HepG2 (cell line): ENCODE measurements around the gene RIPK1. TPM values are rescaled to one million over a fixed set of nuclear protein-coding genes. Genes with fewer than 3 reads are reported as not detected.
A peak's percentile ranks its signal among the peaks of the same experiment; 100 is the strongest.

Experiments
- ATAC-seq: fragments of 200-7000 bp; cut with Tn5 transposase; 3 replicates; pipeline ENCODE4 v1.9.1; 2020; ENCODE audit warnings: mild to moderate bottlenecking, moderate library complexity
- BruUV-seq: library from RNA; stranded (reverse); fragments of 400-500 nt; replicated peaks from 2 replicates; lab custom pipeline; 2021; lab: Mats Ljungman, UMichigan
- CTCF ChIA-PET: fragments of 300-600 bp; formaldehyde crosslinking; extraction: SDS; loops from one replicate; lab custom pipeline; 2021; ENCODE audit warnings: low total read pairs, inconsistent platforms, low intra/inter-chr PET ratio; lab: Yijun Ruan, JAX
- POLR2A ChIA-PET: fragments of 350-600 bp; sonication (Branson Sonifier 250); formaldehyde crosslinking; loops from one replicate; lab custom pipeline; 2020; ENCODE audit warnings: antibody characterized with exemption, inconsistent platforms; lab: Yijun Ruan, JAX
- DNase-seq: peaks from one replicate; pipeline ENCODE4 v3.0.0-alpha.2; 2015; ENCODE audit warnings: low spot score
- FAIRE-seq: peaks from 3 replicates; lab custom pipeline; 2011; peaks lifted over from hg19 to GRCh38; lab: Jason Lieb, UNC
- H2AFZ ChIP-seq: one replicate; pipeline ENCODE4 v1.6.1; 2011; ENCODE audit warnings: low read length, inconsistent platforms
- H3K27ac ChIP-seq: fragments of 300-600 bp; 3 replicates; pipeline ENCODE4 v1.8.0; 2011; ENCODE audit warnings: mixed run types, mild to moderate bottlenecking, mixed read lengths, low read length, inconsistent platforms; ENCODE audit not compliant: insufficient read depth; ENCODE audit errors: extremely low read length
- H3K27me3 ChIP-seq, 2 experiments: fragments of 200-600 bp in 1 of 2; 2 replicates in 1 of 2; 3 replicates in 1 of 2; pipeline versions ENCODE4 v1.6.0 to v1.8.0; 2011; ENCODE audit warnings: low read length in 2 of 2, mild to moderate bottlenecking in 2 of 2, moderate library complexity in 2 of 2, inconsistent platforms in 1 of 2; ENCODE audit not compliant: insufficient read depth in 2 of 2, control insufficient read depth in 1 of 2
- H3K36me3 ChIP-seq, 2 experiments: fragments of 200-600 bp in 1 of 2; replicated peaks in 1 of 2; 2 replicates in 1 of 2; 3 replicates in 1 of 2; pipeline versions ENCODE4 v1.5.1 to v1.8.0; 2011; ENCODE audit warnings: low read length in 2 of 2, inconsistent platforms in 1 of 2; ENCODE audit not compliant: insufficient read depth in 2 of 2, control insufficient read depth in 1 of 2
- H3K4me1 ChIP-seq: 2 replicates; pipeline ENCODE4 v1.5.1; 2012; ENCODE audit warnings: low read length, inconsistent platforms; ENCODE audit not compliant: insufficient read depth
- H3K4me2 ChIP-seq: 2 replicates; pipeline ENCODE4 v1.6.0; 2011; ENCODE audit warnings: low read depth, low read length, inconsistent platforms
- H3K4me3 ChIP-seq, 3 experiments: fragments of 200-600 bp in 1 of 3; sonication (generic), shearing (Covaris generic) in 1 of 3; replicated peaks in 1 of 3; 2 replicates each; pipeline ENCODE4 v1.5.1; 2011 to 2016; ENCODE audit warnings: low read length in 3 of 3, inconsistent platforms in 2 of 3, low read depth in 2 of 3, mild to moderate bottlenecking in 2 of 3, control low read depth in 1 of 3, mixed read lengths in 1 of 3; ENCODE audit not compliant: insufficient read depth in 1 of 3
- H3K79me2 ChIP-seq: one replicate; pipeline ENCODE4 v1.6.1; 2011; ENCODE audit warnings: low read length, inconsistent platforms; ENCODE audit not compliant: insufficient read depth
- H3K9ac ChIP-seq: 2 replicates; pipeline ENCODE4 v1.6.0; 2011; ENCODE audit warnings: mild to moderate bottlenecking, low read depth, low read length, inconsistent platforms; ENCODE audit not compliant: insufficient read depth
- H3K9me3 ChIP-seq: 2 replicates; pipeline ENCODE4 v1.5.1; 2012; ENCODE audit warnings: mild to moderate bottlenecking, low read length
- H4K20me1 ChIP-seq: 2 replicates; pipeline ENCODE4 v1.6.0; 2011; ENCODE audit warnings: inconsistent platforms, mild to moderate bottlenecking, low read length, moderate library complexity; ENCODE audit not compliant: insufficient read depth
- HDAC1 ChIP-seq: sonication (generic); formaldehyde crosslinking; IDR thresholded peaks from 2 replicates; pipeline ENCODE4 v1.5.1; 2020; ENCODE audit warnings: mild to moderate bottlenecking, missing genetic modification reagents
- JUN ChIP-seq: sonication (generic); formaldehyde crosslinking; IDR thresholded peaks from 2 replicates; pipeline ENCODE4 v1.4.0; 2020; ENCODE audit warnings: mild to moderate bottlenecking, missing genetic modification reagents
- PITX1 ChIP-seq: sonication (generic); formaldehyde crosslinking; IDR thresholded peaks from 2 replicates; pipeline ENCODE4 v1.5.1; 2020; ENCODE audit warnings: mild to moderate bottlenecking, missing genetic modification reagents
- POLR2G ChIP-seq: fragments of 200-400 bp; formaldehyde crosslinking; IDR thresholded peaks from 2 replicates; pipeline ENCODE4 v1.6.1; 2018; ENCODE audit warnings: mild to moderate bottlenecking, low read depth, low read length, moderate library complexity
- TAF15 ChIP-seq: fragments of 200-400 bp; formaldehyde crosslinking; IDR thresholded peaks from one replicate; pipeline ENCODE4 v1.6.1; 2018; ENCODE audit warnings: mild to moderate bottlenecking, low read depth, low read length; ENCODE audit not compliant: poor library complexity, severe bottlenecking
- U2AF2 ChIP-seq: fragments of 200-400 bp; formaldehyde crosslinking; IDR thresholded peaks from 2 replicates; pipeline ENCODE4 v1.6.1; 2017; ENCODE audit warnings: low read depth, mild to moderate bottlenecking, low read length
- ZNF260 ChIP-seq: sonication (generic); formaldehyde crosslinking; IDR thresholded peaks from 2 replicates; pipeline ENCODE4 v1.4.0; 2020; ENCODE audit warnings: missing genetic modification reagents, low read depth, mild to moderate bottlenecking, borderline replicate concordance
- WGBS: methylation state at CpG from one replicate; pipeline ENCODE4 v1.1.6; 2017; ENCODE audit warnings: low lambda C conversion rate; 5-methylcytosine and 5-hydroxymethylcytosine counted together
- in situ Hi-C: cut with HindIII; loops from 2 replicates; pipeline ENCODE4 v1.10.0; 2017; ENCODE audit warnings: low pct_unique_long_range_greater_than_20kb; ENCODE audit not compliant: extremely low pct_ligation_motif_present
- intact Hi-C: fragments of 100-400 bp; cut with micrococcal nuclease; formaldehyde crosslinking; loops from one replicate; pipeline ENCODE4 v1.10.0; 2022; ENCODE audit not compliant: unreplicated experiment
- polyA plus RNA-seq, 8 experiments: library from polyadenylated mRNA; depleted of rRNA in 3 of 8; stranded (reverse) in 7 of 8; unstranded in 1 of 8; fragments of >200 nt; fragmentation: Illumina TruSeq in 4 of 8; extraction: Trizol in 4 of 8; gene quantifications; 2 replicates each; pipeline versions ENCODE4 v1.2.1 to v1.2.3, GENCODE V29; 2011 to 2016; ENCODE audit warnings: low read depth in 4 of 8, missing spikeins in 1 of 8, mixed read lengths in 1 of 8; ENCODE audit not compliant: insufficient read depth in 1 of 8
- total RNA-seq, 5 experiments: library from RNA; depleted of rRNA; stranded (reverse); fragments of >200 nt; fragmentation: Illumina TruSeq; extraction: Trizol; gene quantifications; 2 replicates each; pipeline ENCODE4 v1.2.3, GENCODE V29; 2016; ENCODE audit warnings: low read depth in 1 of 5
- TF ChIP-seq, protein P1 (sequence below): sonication (generic); formaldehyde crosslinking; IDR thresholded peaks from 2 replicates; pipeline ENCODE4 v1.5.0; 2020; ENCODE audit warnings: missing genetic modification reagents
- TF ChIP-seq, protein P2 (sequence below): sonication (generic); formaldehyde crosslinking; IDR thresholded peaks from 2 replicates; pipeline ENCODE4; 2020; ENCODE audit warnings: missing genetic modification reagents, mild to moderate bottlenecking, borderline replicate concordance
- TF ChIP-seq, protein P3 (sequence below): sonication (generic); formaldehyde crosslinking; conservative IDR thresholded peaks from 2 replicates; pipeline ENCODE4 v1.4.0; 2020; ENCODE audit warnings: mild to moderate bottlenecking, missing genetic modification reagents, moderate library complexity

Gene RIPK1
- total and polyA plus RNA-seq, 2 of the 13 experiments (the other 11 are each of a cell fraction or from before 2014, with no cell fraction given): 9.0 to 10.3 TPM

DNA sequence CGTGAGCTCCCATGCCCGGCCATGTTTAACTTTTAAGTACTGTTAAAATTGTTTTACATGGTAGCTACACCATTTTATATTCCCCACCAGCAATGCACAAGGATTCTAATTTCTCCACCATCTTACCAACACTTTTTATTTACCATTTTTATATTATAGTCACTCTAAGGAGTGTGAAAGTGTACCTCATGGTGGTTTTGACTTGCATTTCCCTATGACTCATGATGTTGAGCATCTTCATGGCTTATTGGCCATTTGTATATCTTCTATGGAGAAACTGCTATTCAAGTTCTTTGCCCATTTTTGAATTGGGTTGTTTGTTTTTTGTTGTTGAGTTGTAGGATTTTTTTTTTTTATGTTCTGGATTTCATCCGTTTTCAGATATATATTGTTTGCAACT lies 34.6 kb downstream of the RIPK1 start:
- no peaks in the 10 kb centered on the region for H3K27me3 ChIP-seq
- FAIRE-seq (no peak), DNase-seq (no peak), ATAC-seq (no peak)
- TF ChIP-seq JUN: no peak
- no peak for TF ChIP-seq U2AF2
- TF ChIP-seq ZNF260 (CRISPR knock-in tag): no peak
- no peak for TF ChIP-seq TAF15
- TF ChIP-seq, protein P1, sequence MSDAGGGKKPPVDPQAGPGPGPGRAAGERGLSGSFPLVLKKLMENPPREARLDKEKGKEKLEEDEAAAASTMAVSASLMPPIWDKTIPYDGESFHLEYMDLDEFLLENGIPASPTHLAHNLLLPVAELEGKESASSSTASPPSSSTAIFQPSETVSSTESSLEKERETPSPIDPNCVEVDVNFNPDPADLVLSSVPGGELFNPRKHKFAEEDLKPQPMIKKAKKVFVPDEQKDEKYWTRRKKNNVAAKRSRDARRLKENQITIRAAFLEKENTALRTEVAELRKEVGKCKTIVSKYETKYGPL (CRISPR knock-in tag): no peak
- H2AFZ ChIP-seq: no peak overlapping the region
- H3K27ac ChIP-seq: no peak overlapping the region
- H3K4me3 ChIP-seq: no peak overlapping the region
- H3K9me3 ChIP-seq: no peaks in the 10 kb centered on the region
- peaks cover 15 to 41% of the 10 kb centered on the region in 2 experiments for H3K36me3 ChIP-seq
- no peaks in the 10 kb centered on the region for H4K20me1 ChIP-seq
- ChIA-PET POLR2A (no interaction called here), CTCF (no interaction called here)
- no peaks in the 10 kb centered on the region for H3K4me1 ChIP-seq
- intact Hi-C loops: no loop called here
- in situ Hi-C loops: no loop called here
- WGBS: 91% methylated on average over 3 of the region's 3 CpGs
- no peak overlapping the region for H3K4me2 ChIP-seq
- no peak overlapping the region for H3K9ac ChIP-seq
- H3K79me2 ChIP-seq: no peaks in the 10 kb centered on the region
- BruUV-seq: no TSS peak

DNA sequence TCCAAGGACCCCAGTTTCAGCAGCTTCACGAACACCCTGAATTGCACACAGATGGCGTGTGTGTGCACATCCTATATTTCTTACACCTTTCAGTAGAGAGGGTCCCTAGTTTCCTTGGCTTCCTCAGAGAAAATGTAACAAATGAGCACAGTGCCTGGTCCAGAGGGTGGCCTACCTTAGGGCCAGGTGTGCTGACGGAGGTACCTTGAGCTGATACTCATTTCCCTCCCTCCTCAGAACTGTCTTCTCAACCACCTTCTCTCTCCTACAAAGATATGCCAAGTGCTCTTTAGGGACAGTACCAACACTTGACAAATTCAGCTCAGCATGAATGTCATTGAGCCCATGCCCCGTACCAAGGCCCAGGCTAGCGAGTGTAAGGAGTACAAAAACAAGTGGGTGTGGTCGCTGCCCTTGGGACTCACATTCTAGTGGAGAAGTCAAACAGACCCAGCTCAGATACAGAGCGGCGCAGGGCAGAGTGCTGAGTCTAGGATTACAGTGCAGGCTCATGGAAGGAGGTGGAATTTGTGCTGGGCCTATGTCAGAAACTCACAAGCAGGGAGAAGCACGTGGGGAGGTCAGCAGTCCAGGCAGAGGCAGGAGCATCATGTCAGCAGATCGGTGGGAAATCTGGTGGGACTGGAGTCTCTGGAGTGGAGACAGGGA lies 40.6 kb downstream of the RIPK1 start:
- in situ Hi-C loops (no loop called here), intact Hi-C loops (no loop called here)
- WGBS: 68% methylated on average over 10 of the region's 10 CpGs
- peaks cover 23 to 59% of the 10 kb centered on the region in 2 experiments for H3K36me3 ChIP-seq
- peaks cover 23% of the 10 kb centered on the region for H3K4me1 ChIP-seq
- peak overlapping the region; percentile 32 for H3K27ac ChIP-seq
- no peaks in the 10 kb centered on the region for H3K79me2 ChIP-seq
- no peak overlapping the region for H3K4me3 ChIP-seq
- no peaks in the 10 kb centered on the region for H4K20me1 ChIP-seq
- ATAC-seq (peak; percentile 95), FAIRE-seq (peak; percentile 54), DNase-seq (peak; percentile 75)
- no TSS peak for BruUV-seq
- no peaks in the 10 kb centered on the region for H3K27me3 ChIP-seq
- no peak overlapping the region for H2AFZ ChIP-seq
- H3K4me2 ChIP-seq: no peak overlapping the region
- ChIA-PET CTCF (no interaction called here), POLR2A (interaction anchor here (1.5 to 2.8 kb wide), 3 partner anchors 10 to 45 kb away, joined by 5 to 21 read pairs (median 7); partner anchors contain the start of genes BPHL and RIPK1)
- no peak overlapping the region for H3K9ac ChIP-seq
- H3K9me3 ChIP-seq: no peaks in the 10 kb centered on the region
- TF ChIP-seq, protein P2, sequence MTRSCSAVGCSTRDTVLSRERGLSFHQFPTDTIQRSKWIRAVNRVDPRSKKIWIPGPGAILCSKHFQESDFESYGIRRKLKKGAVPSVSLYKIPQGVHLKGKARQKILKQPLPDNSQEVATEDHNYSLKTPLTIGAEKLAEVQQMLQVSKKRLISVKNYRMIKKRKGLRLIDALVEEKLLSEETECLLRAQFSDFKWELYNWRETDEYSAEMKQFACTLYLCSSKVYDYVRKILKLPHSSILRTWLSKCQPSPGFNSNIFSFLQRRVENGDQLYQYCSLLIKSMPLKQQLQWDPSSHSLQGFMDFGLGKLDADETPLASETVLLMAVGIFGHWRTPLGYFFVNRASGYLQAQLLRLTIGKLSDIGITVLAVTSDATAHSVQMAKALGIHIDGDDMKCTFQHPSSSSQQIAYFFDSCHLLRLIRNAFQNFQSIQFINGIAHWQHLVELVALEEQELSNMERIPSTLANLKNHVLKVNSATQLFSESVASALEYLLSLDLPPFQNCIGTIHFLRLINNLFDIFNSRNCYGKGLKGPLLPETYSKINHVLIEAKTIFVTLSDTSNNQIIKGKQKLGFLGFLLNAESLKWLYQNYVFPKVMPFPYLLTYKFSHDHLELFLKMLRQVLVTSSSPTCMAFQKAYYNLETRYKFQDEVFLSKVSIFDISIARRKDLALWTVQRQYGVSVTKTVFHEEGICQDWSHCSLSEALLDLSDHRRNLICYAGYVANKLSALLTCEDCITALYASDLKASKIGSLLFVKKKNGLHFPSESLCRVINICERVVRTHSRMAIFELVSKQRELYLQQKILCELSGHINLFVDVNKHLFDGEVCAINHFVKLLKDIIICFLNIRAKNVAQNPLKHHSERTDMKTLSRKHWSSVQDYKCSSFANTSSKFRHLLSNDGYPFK (CRISPR knock-in tag): 0 out of 2 replicates have a peak, but pooled peaks have one; percentile 34
- TF ChIP-seq POLR2G (no peak), HDAC1 (CRISPR knock-in tag) (no peak), PITX1 (CRISPR knock-in tag) (peak; percentile 14; the same call in 1 of the 2 replicates)
- TF ChIP-seq, protein P3, sequence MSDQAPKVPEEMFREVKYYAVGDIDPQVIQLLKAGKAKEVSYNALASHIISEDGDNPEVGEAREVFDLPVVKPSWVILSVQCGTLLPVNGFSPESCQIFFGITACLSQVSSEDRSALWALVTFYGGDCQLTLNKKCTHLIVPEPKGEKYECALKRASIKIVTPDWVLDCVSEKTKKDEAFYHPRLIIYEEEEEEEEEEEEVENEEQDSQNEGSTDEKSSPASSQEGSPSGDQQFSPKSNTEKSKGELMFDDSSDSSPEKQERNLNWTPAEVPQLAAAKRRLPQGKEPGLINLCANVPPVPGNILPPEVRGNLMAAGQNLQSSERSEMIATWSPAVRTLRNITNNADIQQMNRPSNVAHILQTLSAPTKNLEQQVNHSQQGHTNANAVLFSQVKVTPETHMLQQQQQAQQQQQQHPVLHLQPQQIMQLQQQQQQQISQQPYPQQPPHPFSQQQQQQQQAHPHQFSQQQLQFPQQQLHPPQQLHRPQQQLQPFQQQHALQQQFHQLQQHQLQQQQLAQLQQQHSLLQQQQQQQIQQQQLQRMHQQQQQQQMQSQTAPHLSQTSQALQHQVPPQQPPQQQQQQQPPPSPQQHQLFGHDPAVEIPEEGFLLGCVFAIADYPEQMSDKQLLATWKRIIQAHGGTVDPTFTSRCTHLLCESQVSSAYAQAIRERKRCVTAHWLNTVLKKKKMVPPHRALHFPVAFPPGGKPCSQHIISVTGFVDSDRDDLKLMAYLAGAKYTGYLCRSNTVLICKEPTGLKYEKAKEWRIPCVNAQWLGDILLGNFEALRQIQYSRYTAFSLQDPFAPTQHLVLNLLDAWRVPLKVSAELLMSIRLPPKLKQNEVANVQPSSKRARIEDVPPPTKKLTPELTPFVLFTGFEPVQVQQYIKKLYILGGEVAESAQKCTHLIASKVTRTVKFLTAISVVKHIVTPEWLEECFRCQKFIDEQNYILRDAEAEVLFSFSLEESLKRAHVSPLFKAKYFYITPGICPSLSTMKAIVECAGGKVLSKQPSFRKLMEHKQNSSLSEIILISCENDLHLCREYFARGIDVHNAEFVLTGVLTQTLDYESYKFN (CRISPR knock-in tag): peak; percentile 37; the same call in 1 of the 2 replicates
